HEK293T (cell line): Measurements from ENCODE around the gene MYH10.

Experiments
- BHLHE40 ChIP-seq: fragments of 450-650 bp; IDR thresholded peaks from 2 replicates; pipeline ENCODE4 v1.6.1; 2016; ENCODE audit warnings: mild to moderate bottlenecking, moderate library complexity, borderline replicate concordance
- FOXK2 ChIP-seq: fragments of 450-650 bp; IDR thresholded peaks from 2 replicates; pipeline ENCODE4 v1.6.1; 2016; ENCODE audit warnings: mild to moderate bottlenecking
- SUZ12 ChIP-seq: fragments of 450-650 bp; IDR thresholded peaks from 2 replicates; pipeline ENCODE4 v1.6.1; 2016; ENCODE audit warnings: mild to moderate bottlenecking
- TARDBP ChIP-seq: fragments of 450-650 bp; IDR thresholded peaks from 2 replicates; pipeline ENCODE4 v1.6.1; 2016
- ZNF384 ChIP-seq: fragments of 450-650 bp; IDR thresholded peaks from 2 replicates; pipeline ENCODE4 v1.6.1; 2016

- no peak for TF ChIP-seq TARDBP
- TF ChIP-seq SUZ12: no peak
- no peak for TF ChIP-seq FOXK2
- no peak for TF ChIP-seq BHLHE40
- TF ChIP-seq ZNF384: no peak
Observed at GRCh38 chr17:8556074-8556473, 74.5 kb downstream of the MYH10 start.
